22Rv1 (cell line): ENCODE results near the gene GCNT3.

Experiments
- H3K27ac ChIP-seq: fragments of 450-650 bp; 2 replicates; pipeline ENCODE4 v1.5.1; 2017
- ZFX ChIP-seq: fragments of 450-650 bp; IDR thresholded peaks from 2 replicates; pipeline ENCODE4 v1.6.1; 2017; ENCODE audit warnings: antibody characterized with exemption, borderline replicate concordance
- TF ChIP-seq, protein P1 (sequence below): fragments of 450-650 bp; IDR thresholded peaks from 2 replicates; pipeline ENCODE4 v1.5.1; 2017; ENCODE audit warnings: mild to moderate bottlenecking

The GCNT3 gene

DNA sequence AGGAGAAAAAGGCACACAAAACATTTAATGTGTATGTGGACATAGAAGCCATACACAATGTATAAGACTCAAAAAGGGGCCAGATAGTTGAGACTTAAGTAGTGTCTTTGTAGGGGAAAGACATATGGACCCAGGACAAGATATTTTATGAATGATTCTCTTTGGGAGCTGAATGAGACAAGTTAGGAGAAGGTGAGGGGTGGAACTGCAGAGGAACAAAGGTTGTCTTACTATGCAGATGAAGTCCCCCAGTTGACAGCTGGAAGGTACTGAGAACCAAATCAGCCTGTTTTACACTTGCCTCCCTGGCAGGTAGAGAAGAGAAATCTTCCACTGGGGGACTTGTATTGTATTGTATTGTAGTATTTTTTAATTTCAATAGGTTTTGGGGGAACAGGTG lies 14.9 kb upstream of the GCNT3 start:
- H3K27ac ChIP-seq = no peak overlapping the region
- TF ChIP-seq ZFX = no peak
- TF ChIP-seq, protein P1, sequence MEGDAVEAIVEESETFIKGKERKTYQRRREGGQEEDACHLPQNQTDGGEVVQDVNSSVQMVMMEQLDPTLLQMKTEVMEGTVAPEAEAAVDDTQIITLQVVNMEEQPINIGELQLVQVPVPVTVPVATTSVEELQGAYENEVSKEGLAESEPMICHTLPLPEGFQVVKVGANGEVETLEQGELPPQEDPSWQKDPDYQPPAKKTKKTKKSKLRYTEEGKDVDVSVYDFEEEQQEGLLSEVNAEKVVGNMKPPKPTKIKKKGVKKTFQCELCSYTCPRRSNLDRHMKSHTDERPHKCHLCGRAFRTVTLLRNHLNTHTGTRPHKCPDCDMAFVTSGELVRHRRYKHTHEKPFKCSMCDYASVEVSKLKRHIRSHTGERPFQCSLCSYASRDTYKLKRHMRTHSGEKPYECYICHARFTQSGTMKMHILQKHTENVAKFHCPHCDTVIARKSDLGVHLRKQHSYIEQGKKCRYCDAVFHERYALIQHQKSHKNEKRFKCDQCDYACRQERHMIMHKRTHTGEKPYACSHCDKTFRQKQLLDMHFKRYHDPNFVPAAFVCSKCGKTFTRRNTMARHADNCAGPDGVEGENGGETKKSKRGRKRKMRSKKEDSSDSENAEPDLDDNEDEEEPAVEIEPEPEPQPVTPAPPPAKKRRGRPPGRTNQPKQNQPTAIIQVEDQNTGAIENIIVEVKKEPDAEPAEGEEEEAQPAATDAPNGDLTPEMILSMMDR = no peak

DNA sequence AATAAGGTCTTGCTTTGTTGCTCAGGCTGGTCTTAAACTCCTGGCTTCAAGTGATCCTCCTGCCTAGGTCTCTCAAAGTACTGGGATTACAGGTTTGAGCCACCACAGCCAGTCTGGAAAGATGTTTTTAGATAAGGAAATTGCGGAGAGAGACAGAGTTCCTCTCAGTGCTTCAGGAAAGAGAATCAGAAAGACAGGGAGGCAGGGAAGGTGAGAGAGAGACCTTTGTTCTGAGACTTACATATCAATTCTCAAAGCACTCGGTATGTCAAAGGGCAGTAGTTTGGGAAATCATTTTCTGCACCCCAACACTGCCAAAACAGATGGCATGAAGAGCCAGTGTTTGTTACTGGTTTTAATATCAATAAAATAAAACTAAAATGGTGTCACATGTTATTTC lies 13.1 kb upstream of the GCNT3 start:
- TF ChIP-seq, protein P1 = no peak
- no peak for TF ChIP-seq ZFX
- H3K27ac ChIP-seq = no peak overlapping the region

DNA sequence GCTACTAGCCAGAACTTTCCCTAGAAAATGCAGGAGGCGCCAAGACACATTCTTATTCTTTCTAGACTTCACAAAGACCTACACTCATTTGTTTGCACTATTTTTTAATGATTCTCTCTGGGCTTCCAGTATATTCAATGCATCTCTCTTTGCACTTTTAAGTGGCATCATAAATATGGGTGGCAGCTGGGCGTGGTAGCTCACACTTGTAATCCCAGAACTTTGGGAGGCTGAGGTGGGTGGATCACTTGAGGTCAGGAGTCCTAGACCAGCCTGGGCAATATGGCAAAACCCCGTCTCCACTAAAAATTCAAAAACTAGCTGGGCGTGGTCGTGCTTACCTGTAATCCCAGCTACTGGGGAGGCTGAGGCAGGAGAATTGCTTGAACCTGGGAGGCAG lies 5.6 kb upstream of the GCNT3 start:
- no peak for TF ChIP-seq ZFX
- TF ChIP-seq, protein P1 = no peak
- H3K27ac ChIP-seq = no peak overlapping the region

DNA sequence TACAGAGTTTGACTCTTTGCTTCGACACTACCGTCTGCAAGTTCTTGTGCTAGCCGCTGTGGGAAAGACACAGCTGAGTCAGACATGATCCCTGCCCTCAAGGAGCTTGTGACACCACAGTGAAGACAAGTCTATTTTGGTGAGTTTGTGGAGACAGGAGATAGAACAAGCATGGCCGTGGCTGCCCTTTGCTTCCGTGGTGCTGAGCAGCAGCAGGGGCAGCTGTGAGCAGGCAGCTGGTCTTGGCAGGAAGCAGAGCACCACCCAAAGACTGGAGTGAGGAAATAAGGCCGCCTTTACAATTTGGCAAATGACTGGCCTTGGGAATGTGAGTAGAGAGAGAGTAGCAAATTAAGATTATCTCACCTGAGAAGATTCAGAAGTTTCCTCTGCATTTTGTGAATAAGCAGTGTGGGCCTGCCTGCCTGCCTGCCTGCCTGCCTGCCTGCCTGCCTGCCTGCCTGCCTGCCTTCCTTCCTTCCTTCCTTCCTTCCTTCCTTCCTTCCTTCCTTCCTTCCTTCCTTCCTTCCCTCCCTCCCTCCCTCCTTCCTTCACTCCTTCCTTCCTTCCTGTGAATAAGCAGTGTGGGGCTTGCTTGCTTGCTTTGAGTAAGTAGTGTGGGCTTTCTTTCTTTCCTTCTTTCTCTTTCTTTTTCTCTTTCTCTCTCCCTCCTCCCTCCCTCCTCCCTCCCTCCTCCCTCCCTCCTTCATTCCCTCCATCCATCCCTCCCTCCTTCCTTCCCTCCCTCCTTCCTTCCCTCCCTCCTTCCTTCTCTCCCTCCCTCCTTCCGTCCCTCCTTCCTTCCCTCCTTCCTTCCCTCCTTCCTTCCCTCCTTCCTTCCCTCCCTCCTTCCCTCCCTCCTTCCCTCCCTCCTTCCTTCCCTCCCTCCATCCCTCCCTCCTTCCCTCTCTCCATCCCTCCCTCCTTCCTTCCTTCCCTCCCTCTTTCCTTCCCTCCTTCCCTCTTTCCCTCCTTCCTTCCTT lies 1.6 kb upstream of the GCNT3 start:
- TF ChIP-seq, protein P1 = no peak
- TF ChIP-seq ZFX = no peak
- H3K27ac ChIP-seq = no peak overlapping the region

DNA sequence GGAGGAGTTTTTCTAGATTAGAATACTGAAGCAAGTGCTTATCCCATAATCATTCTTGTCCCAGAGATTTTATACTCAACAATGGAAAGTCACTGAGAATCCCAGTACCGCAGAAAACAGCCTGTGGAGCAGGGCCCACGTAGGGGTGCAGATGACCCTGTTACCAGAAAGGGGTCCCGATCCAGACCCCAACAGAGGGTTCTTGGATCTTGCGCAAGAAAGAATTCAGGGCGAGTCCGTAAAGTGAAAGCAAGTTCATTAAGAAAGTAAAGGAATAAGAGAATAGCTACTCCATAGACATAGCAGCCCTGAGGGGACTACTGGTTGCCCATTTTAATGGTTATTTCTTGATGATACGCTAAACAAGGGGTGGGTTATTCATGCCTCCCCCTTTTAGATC lies 2.6 kb downstream of the GCNT3 start:
- TF ChIP-seq, protein P1 = no peak
- TF ChIP-seq ZFX = no peak
- H3K27ac ChIP-seq = no peak overlapping the region

DNA sequence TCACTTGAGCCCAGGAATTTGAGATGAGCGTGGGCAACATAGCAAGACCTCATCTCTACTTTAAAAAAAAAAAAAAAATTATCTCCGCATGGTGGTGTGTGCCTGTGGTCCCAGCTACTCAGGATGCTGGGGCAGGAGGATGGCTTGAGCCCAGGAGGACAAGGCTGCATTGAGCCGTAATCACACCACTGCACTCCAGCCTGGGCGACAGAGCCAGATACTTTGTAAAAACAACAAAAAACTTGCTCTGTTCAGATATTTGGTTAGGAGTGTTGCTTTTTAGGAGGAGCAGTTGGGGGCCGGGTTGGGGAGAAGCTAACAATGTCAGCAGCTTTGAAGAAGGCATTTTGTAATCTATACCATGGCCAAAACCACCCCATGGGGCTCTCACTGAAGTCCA lies 4.1 kb downstream of the GCNT3 start:
- H3K27ac ChIP-seq = no peak overlapping the region
- TF ChIP-seq, protein P1 = no peak
- no peak for TF ChIP-seq ZFX

DNA sequence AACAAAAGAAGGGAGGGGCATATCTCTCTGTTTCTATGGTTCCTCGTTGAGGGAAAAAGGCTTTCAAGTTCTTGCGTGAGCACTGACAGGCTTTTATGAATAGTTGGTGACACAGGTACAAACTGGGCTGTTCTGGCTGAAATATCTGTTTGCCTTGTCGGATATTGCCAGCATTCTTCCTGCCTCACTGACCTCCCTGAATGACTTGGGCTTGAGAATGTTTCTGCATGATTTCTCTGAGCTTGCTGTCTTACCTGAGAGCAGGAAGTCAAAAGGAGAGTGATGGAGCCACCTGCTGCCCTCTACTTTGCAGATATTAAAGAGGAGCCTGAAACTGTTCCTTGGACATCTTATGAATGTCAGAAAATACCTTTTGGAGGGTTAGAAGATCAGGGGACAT lies 4.8 kb downstream of the GCNT3 start:
- H3K27ac ChIP-seq = no peak overlapping the region
- no peak for TF ChIP-seq ZFX
- TF ChIP-seq, protein P1 = no peak
